GM23248 (cell line): ENCODE measurements around the gene ATF2. TPM values are rescaled to one million over a fixed set of nuclear protein-coding genes. Genes with fewer than 3 reads are reported as not detected.

ENCODE experiments used
- DNase-seq: peaks from one replicate; pipeline ENCODE4 v3.0.0-alpha.2; 2015
- H2AFZ ChIP-seq: fragments of 200-600 bp; sonication (generic); 2 replicates; pipeline ENCODE4 v1.6.1; 2016; ENCODE audit warnings: antibody characterized with exemption
- H3F3A ChIP-seq: fragments of 200-600 bp; sonication (generic); 2 replicates; pipeline ENCODE4 v1.6.1; 2016; ENCODE audit warnings: mild to moderate bottlenecking, antibody characterized with exemption, mixed run types; ENCODE audit not compliant: insufficient read depth
- H3K27ac ChIP-seq: fragments of 200-600 bp; sonication (generic); 2 replicates; pipeline ENCODE4 v1.5.1; 2016; ENCODE audit warnings: mild to moderate bottlenecking
- H3K27me3 ChIP-seq: fragments of 200-600 bp; sonication (generic); replicated peaks from 2 replicates; pipeline ENCODE4 v1.6.1; 2016; ENCODE audit warnings: mild to moderate bottlenecking; ENCODE audit not compliant: insufficient read depth
- H3K36me3 ChIP-seq: fragments of 200-600 bp; sonication (generic); 2 replicates; pipeline ENCODE4 v1.6.1; 2016; ENCODE audit warnings: low read depth, mild to moderate bottlenecking
- H3K4me1 ChIP-seq: fragments of 200-600 bp; sonication (generic); 2 replicates; pipeline ENCODE4 v1.6.1; 2016; ENCODE audit warnings: mild to moderate bottlenecking; ENCODE audit not compliant: insufficient read depth
- H3K4me2 ChIP-seq: fragments of 200-600 bp; sonication (generic); one replicate; pipeline ENCODE4 v1.6.1; 2016; ENCODE audit warnings: mild to moderate bottlenecking; ENCODE audit not compliant: unreplicated experiment
- H3K4me3 ChIP-seq: fragments of 200-600 bp; sonication (generic); 2 replicates; pipeline ENCODE4 v1.5.1; 2016; ENCODE audit warnings: mild to moderate bottlenecking
- H3K79me2 ChIP-seq: fragments of 200-600 bp; sonication (generic); 2 replicates; pipeline ENCODE4 v1.6.1; 2016; ENCODE audit warnings: mild to moderate bottlenecking; ENCODE audit not compliant: insufficient read depth
- H3K9ac ChIP-seq: fragments of 200-600 bp; sonication (generic); 2 replicates; pipeline ENCODE4 v1.6.1; 2016; ENCODE audit warnings: mild to moderate bottlenecking
- H3K9me2 ChIP-seq: fragments of 200-600 bp; sonication (generic); 2 replicates; pipeline ENCODE4 v1.6.1; 2016; ENCODE audit warnings: mixed run types, mild to moderate bottlenecking, moderate library complexity; ENCODE audit not compliant: insufficient read depth
- H3K9me3 ChIP-seq: fragments of 200-600 bp; sonication (generic); one replicate; pipeline ENCODE4 v1.6.1; 2017; ENCODE audit warnings: low read depth
- H4K20me1 ChIP-seq: fragments of 200-600 bp; sonication (generic); 2 replicates; pipeline ENCODE4 v1.6.0; 2016; ENCODE audit not compliant: insufficient read depth
- EZH2 ChIP-seq: fragments of 200-600 bp; sonication (generic); IDR thresholded peaks from 2 replicates; pipeline ENCODE4 v1.6.1; 2018; ENCODE audit warnings: antibody characterized with exemption, mild to moderate bottlenecking; ENCODE audit not compliant: insufficient read depth, poor library complexity, severe bottlenecking
- EZH2phosphoT487 ChIP-seq: fragments of 200-600 bp; sonication (generic); IDR thresholded peaks from 2 replicates; pipeline ENCODE4 v1.6.1; 2018; ENCODE audit warnings: antibody characterized with exemption, moderate library complexity, mild to moderate bottlenecking, low read depth; ENCODE audit not compliant: insufficient read depth
- WGBS, 2 experiments: methylation state at CpG; one replicate each; pipeline ENCODE4 v1.1.6; 2015 to 2017; ENCODE audit warnings: low lambda C conversion rate in 2 of 2, low coverage in 1 of 2; ENCODE audit errors: missing lambda C conversion rate in 2 of 2; 5-methylcytosine and 5-hydroxymethylcytosine counted together
- in situ Hi-C: fragments of 300-500 bp; cut with MboI; formaldehyde crosslinking; loops from 2 replicates; pipeline ENCODE4 v1.15.0; 2020
- polyA plus RNA-seq: library from polyadenylated mRNA; unstranded; fragments of >200 nt; fragmentation: Nextera tagmentation; extraction: Ambion mirVana; gene quantifications from 2 replicates; pipeline ENCODE4 v1.2.1, GENCODE V29; 2016
- total RNA-seq: library from RNA; depleted of rRNA; stranded (reverse); fragments of >200 nt; shearing (Covaris generic); gene quantifications from 2 replicates; pipeline ENCODE4 v1.2.3, GENCODE V29; 2014

ATF2 gene
- total and polyA plus RNA-seq, 2 experiments from 2014 or later = 26.8 to 33.8 TPM

- Histone ChIP-seq H3K4me1 (no peaks in the 10 kb centered on the region), H3K27me3 (peaks cover 7% of the 10 kb centered on the region; the same call in 1 of the 2 replicates), H3K27ac (no peak overlapping the region), H3K9me3 (no peaks in the 10 kb centered on the region), H3F3A (no peaks in the 10 kb centered on the region; the same call in 1 of the 2 replicates), H3K79me2 (no peaks in the 10 kb centered on the region), H4K20me1 (no peaks in the 10 kb centered on the region), H3K4me3 (no peak overlapping the region), H3K4me2 (no peak overlapping the region), H3K9me2 (no peaks in the 10 kb centered on the region), H2AFZ (peak overlapping the region; percentile 29; the same call in 1 of the 2 replicates), H3K9ac (no peak overlapping the region), H3K36me3 (no peaks in the 10 kb centered on the region)
- DNase-seq = peak; percentile 72
- in situ Hi-C loops = no loop called here
- 24 to 29% methylated on average over 12 of the region's 12 CpGs for WGBS, 2 experiments
- TF ChIP-seq EZH2phosphoT487 (no peak), EZH2 (no peak)
These were observed 35.9 kb upstream of the ATF2 start for GRCh38 chr2:175203621-175204496.

- H3K27me3 ChIP-seq = no peaks in the 10 kb centered on the region
- DNase-seq = no peak
- H2AFZ ChIP-seq = no peak overlapping the region
- H3K4me1 ChIP-seq = no peaks in the 10 kb centered on the region
- in situ Hi-C loops = no loop called here
- no peaks in the 10 kb centered on the region for H3F3A ChIP-seq
- no peaks in the 10 kb centered on the region for H4K20me1 ChIP-seq
- no peak overlapping the region for H3K27ac ChIP-seq
- no peak overlapping the region for H3K4me3 ChIP-seq
- TF ChIP-seq EZH2 (no peak), EZH2phosphoT487 (no peak)
- no peaks in the 10 kb centered on the region for H3K9me3 ChIP-seq
- H3K4me2 ChIP-seq = no peak overlapping the region
- H3K36me3 ChIP-seq = no peaks in the 10 kb centered on the region
- no peaks in the 10 kb centered on the region for H3K79me2 ChIP-seq
- no peaks in the 10 kb centered on the region for H3K9me2 ChIP-seq
- no peak overlapping the region for H3K9ac ChIP-seq
These were observed 27.0 kb upstream of the ATF2 start for GRCh38 chr2:175195012-175195411.

- H3K4me3 ChIP-seq = no peak overlapping the region
- no peaks in the 10 kb centered on the region for H3K27me3 ChIP-seq
- H3F3A ChIP-seq = no peaks in the 10 kb centered on the region
- no peaks in the 10 kb centered on the region for H4K20me1 ChIP-seq
- no peaks in the 10 kb centered on the region for H3K36me3 ChIP-seq
- no peaks in the 10 kb centered on the region for H3K9me2 ChIP-seq
- in situ Hi-C loops = no loop called here
- H3K9me3 ChIP-seq = no peaks in the 10 kb centered on the region
- no peak overlapping the region for H3K4me2 ChIP-seq
- H2AFZ ChIP-seq = no peak overlapping the region
- H3K79me2 ChIP-seq = no peaks in the 10 kb centered on the region
- DNase-seq = no peak
- TF ChIP-seq EZH2phosphoT487 (no peak), EZH2 (no peak)
- no peaks in the 10 kb centered on the region for H3K4me1 ChIP-seq
- no peak overlapping the region for H3K27ac ChIP-seq
- WGBS, 2 experiments = 27 to 40% methylated on average over 1 of the region's 1 CpG
- H3K9ac ChIP-seq = no peak overlapping the region
These were observed 20.8 kb upstream of the ATF2 start for GRCh38 chr2:175188761-175189160.

- WGBS, 2 experiments = 82 to 88% methylated on average over 1 of the region's 1 CpG
- in situ Hi-C loops = no loop called here
- Histone ChIP-seq H3K4me1 (no peaks in the 10 kb centered on the region), H3K4me2 (no peak overlapping the region), H3K36me3 (no peaks in the 10 kb centered on the region), H3K4me3 (no peak overlapping the region), H3K9me2 (no peaks in the 10 kb centered on the region), H2AFZ (no peak overlapping the region), H3K9ac (no peak overlapping the region), H3K79me2 (no peaks in the 10 kb centered on the region), H3K27ac (no peak overlapping the region), H3K27me3 (no peaks in the 10 kb centered on the region), H3F3A (no peaks in the 10 kb centered on the region), H4K20me1 (no peaks in the 10 kb centered on the region), H3K9me3 (no peaks in the 10 kb centered on the region)
- no peak for TF ChIP-seq EZH2
- TF ChIP-seq EZH2phosphoT487 = no peak
- peak; percentile 24 for DNase-seq
These were observed 19.4 kb upstream of the ATF2 start for GRCh38 chr2:175187378-175187777.
